ENCODE data around the gene LRRC74B.

GRCh38 chr22:21105294-21105693 is 59.5 kb downstream of the LRRC74B start:
- no peak for TF ChIP-seq CTCF (IDR thresholded peaks at IDR 0.05)
- TF ChIP-seq POLR2A (IDR thresholded peaks at IDR 0.05) = no peak

Data from gastroesophageal sphincter (tissue), 3 donors.